HG02870 (cell line): ENCODE results near the gene LDLRAD3.

Experiments used
- ATAC-seq: cut with Tn5 transposase; IDR thresholded peaks from one replicate; pipeline ENCODE4 v1.9.1; 2021; ENCODE audit warnings: mild to moderate bottlenecking, moderate library complexity; ENCODE audit not compliant: unreplicated experiment

LDLRAD3 gene

DNA sequence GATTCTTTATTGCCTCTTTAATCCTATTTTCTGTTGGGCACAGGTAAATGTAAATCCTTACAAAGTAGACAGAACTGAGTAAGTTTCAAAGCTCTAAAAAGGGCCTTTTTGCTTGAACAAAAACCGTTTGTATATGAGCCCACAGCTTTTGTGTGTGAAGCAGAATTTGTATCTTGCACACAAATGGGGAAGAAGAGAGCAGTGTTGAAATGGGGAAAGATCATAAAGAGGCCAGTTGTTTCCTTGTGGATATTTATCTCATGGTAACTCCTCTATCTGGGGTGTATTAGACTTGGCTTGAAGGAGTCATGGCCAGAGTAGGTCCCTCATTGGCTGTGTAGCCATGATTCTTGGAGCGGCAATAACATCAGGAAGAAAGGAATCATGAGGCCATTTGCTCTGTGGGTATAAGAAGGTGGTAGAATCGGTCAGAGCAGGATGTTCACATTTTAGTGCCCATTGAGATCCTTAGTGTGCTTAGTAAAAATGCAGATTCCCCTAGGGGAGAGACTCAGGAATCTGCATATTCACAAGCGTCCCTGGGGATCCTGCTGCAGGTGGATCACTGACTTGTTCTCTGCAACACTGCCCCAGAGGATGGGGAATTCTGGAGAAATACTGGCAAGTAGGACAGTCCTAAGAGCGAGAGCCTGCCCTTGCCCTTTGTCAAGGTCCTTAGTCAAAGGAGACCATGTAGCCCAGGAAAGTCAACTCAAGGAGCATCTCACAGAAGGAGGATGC lies 126.5 kb downstream of the LDLRAD3 start:
- ATAC-seq, result no peak

- no peak for ATAC-seq
Observed at GRCh38 chr11:36070954-36071330, 127.1 kb downstream of the LDLRAD3 start.

DNA sequence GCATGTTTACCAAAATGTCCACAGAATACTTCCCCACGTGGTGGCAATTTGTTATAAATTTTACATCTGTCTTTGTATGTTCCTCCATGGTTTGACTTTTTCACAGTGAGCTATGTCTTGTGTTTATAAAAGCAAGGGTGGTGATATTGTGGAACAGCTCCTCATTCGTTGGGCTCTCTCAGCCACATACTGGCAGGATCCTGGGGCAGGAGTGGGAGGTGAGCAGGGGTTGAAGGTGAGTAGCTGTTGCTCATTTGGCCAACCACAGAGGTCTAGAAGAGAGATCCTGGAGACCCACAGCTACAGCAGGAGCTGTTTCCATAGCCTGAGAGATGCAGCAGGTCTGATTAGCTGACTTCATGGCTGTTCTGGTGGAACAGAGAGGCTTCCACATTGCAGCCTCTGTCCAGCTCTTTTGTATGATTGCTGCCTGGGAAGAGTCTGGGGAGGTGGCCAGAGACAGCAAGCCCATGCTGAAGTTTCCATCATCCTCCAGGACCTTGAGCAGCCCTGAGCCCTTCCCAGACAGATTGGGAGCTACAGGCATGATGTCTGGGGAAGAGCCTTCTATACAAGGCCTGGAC lies 128.1 kb downstream of the LDLRAD3 start:
- ATAC-seq, result no peak

- ATAC-seq, result no peak
Observed at GRCh38 chr11:36073411-36074203, 129.7 kb downstream of the LDLRAD3 start.

- no peak for ATAC-seq
Observed at GRCh38 chr11:36074941-36075431, 131.1 kb downstream of the LDLRAD3 start.

GRCh38 chr11:36077368-36077767 lies 133.5 kb downstream of the LDLRAD3 start:
- no peak for ATAC-seq

DNA sequence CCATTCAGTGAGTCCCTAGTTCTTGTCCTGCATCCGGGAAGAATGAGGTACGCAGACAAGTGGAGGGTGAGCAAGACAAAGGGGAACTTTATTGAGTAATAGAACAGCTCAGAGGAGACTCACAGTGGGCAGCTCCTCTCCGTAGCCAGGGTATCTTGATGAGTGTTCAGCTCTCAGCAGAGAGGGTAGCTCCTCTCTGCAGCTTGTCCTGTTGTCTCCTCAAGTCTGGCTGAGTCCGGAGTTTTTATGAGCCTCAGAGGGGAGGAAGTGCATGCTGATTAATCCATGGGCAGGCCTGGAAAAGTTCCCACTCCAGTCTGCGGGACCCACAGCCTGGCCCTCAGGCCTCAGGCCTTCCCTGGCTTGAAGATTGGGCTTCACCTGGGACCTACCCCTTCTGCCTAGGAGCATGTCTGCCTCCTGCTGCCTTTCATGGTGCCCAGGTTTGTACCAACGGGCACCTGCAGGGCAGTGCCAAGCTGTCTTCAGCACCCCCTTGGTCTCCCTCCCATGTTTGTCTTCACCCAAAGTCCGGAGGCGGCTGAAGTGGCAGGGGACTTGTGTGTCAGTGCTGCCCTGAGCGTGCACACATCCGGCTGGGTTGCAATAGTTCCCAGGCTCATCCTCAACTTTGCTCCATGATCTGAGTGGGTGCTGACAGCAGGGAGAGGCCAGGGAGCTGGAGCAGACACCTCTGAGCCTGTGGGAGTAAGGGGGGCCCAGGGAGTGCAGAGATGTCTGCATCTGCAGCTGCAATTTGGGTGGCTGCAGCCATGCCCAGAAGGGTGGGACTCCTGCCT lies 134.2 kb downstream of the LDLRAD3 start:
- no peak for ATAC-seq

- ATAC-seq, result no peak
Observed at GRCh38 chr11:36078686-36079055, 134.8 kb downstream of the LDLRAD3 start.

DNA sequence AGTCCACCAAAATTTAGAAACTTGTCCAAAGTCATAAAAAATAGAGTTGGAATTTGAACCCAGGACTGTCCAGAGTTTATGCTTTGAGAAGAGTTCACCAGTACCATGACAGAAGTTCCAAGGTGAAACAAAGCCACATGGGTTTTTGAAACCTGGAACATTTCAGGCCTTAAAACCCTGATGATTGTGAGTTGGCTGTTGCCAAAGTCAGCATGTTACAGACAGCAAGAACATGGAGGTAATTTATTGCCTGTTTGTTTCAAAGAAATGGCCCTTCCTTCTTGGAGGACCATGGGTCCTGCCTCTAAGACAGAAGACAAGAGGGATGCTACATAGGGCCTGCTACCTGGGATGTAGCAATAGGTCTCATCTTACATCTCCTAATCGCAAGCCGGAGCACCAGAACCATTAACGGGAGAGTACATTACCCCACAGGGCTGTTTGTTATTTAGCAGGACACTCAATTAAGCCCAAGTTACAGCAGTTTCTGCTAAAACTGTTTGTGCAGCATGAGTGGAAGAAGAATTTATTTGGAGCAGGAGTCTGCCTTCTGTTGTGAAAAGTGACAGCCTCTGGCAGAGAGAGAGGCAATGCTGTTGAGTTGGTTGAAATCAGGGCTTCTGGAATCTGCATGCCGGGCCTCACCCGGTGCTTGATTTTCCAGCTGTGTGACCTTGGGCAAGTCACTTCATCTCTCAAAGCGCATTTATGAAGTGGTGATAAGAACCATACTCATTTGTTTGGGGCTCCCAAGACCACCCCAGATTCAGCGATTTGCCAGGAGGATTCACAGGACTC lies 136.2 kb downstream of the LDLRAD3 start:
- ATAC-seq, result no peak

DNA sequence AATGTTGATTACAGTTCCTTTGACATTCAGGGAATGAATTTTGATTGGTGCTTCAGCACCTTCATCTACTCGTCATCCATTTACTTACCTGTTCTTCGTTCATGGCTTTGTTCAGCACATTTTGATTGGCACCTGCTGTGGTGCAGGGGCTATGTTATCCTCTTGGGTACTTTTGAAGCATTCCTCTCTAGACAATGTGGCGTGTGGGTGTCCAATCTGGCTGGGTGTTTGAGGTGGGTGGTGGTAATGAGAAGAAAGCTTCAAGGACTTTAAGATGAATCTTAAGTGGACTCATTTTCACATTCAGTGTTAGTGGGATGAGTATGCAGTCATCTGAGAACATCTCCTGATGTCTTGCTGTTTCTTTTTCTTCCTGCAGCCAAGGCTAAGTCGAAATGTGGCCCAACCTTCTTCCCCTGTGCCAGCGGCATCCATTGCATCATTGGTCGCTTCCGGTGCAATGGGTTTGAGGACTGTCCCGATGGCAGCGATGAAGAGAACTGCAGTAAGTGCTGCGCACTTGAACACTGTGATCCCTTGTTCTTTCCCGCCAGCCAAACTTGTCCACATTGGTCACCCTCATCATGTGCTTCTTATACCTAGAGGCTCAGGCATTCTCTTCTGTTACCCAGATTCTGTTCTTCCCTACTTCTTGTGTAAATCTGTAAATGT lies 137.5 kb downstream of the LDLRAD3 start:
- ATAC-seq, result no peak

DNA sequence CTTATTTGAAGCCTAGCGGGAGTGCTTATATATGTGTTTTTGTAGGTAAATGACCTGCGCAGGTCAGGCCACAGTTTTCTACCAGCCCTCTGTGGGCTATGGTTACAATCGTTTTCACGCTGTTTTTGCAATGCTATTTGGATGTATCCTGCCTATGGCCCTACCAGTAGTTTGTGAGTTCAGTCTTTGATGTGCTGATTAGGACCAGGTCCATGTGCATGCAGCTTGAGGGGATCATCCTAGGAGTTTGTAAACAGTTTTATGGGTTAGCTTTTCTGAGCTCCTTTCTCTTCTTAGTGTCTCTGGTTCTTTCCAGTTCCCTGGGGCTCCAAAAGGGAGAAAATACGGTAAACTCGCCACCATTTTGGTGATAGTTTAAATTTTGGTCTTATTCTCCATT lies 142.5 kb downstream of the LDLRAD3 start:
- ATAC-seq, result no peak

DNA sequence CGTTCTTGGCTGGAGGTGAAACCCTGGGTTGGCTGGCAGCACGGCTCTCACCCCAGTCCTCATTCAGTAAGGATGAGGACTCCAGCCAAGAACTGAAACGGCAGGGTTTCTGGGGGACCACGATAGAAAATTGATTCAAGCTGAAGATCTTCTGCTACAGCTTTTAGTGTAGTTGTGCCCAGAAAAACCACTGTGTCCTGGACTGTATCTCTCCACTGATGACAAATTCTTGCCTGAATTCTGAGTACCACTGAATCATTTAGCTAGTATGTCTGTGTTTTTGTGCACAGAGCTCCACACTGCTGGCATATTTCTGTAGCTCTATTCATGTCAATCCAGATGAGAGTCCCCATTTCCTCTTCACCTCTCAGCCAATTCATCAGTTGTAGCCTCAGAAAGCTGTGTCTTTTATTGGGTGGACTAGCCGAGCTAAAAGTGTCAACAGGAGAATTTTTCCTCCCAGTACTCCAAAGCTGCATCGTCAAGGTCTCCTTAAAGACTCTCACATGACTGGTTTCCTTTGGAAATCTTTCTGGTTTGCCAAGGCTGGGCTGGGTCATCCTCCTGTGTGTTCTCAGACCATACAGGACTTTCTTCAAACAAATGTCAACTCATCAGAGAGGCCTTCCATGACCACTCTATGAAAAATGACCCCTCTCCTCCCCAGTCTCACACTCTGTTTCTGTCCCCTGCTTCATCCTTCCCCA lies 144.6 kb downstream of the LDLRAD3 start:
- no peak for ATAC-seq

- ATAC-seq, result no peak
Observed at GRCh38 chr11:36089920-36090319, 146.1 kb downstream of the LDLRAD3 start.

DNA sequence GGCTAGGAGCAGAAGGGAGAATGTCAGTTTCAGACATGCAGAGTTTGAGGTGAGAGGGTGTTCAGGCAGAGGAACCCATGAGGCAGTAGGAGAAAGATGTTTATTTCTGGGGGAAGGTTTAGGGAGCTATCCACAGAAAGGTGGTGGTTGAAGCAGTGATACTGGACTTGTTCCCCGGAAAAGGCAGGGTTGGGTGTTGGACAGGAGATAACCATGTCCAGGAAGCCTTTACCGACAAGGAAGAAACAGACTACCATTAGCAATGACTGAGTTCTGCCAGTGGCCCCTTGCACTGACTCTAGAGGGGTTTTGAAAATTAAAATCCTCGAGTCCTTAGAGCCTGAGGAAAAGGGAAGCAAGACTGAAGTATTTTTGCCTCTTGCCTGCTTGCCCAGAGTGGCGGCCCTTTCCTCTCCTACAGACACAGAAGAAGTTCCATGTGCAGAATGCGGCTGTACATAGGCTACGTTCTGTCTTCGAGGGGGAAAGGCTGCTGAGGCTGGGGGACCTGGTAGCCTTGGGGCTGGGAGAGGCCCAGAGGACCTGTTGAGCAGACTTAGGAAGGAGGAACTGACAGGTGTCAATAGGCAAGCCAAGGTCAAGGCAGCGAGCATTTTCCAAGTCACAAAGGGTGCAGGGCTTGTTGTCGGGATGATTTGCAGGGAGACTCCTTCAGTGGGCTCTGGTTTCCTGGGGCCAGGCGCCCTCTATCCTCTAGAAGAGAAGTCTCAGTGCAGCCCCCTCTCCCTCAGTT lies 146.7 kb downstream of the LDLRAD3 start:
- no peak for ATAC-seq

DNA sequence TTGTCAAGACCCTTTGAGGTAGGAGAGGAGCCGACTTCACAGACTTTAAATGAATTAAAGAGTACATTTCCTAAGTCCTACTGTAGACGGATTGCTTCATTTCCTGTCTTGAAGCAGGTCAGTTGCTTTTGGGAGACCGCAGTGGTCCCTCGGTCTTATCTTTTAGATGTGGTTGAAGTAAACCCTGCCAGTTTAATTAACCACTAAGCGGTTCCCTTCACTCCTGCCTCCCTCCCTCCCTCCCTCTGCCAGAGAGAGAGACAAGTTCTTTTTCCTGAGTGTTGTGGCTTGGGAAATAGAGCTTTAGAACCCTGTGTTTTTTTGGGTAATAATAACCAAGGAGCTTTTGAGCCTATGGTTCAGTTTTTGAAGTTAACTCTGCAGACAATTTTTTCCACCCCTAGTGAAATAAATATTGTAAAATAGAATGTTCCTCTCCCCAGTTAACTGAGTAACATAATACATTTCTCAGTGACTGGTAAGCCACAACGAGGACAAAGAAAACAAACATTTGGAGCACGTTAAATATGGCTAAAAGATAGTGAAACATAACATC lies 147.5 kb downstream of the LDLRAD3 start:
- ATAC-seq, result no peak

- ATAC-seq, result no peak
Observed at GRCh38 chr11:36092314-36093030, 148.6 kb downstream of the LDLRAD3 start.

GRCh38 chr11:36093548-36093947 lies 149.7 kb downstream of the LDLRAD3 start:
- ATAC-seq, result no peak
